ENCODE measurements around the gene KIR2DL4. TPM values are rescaled to one million over a fixed set of nuclear protein-coding genes. Genes with fewer than 3 reads are reported as not detected.

The KIR2DL4 gene
- total RNA-seq, result not detected in 2 replicates

GRCh38 chr19:54803410-54803809, at the start of gene KIR2DL4:
Gene KIR2DL4, plus strand, starts transcription at chr19:54803610. Its CDS starts 42 bp downstream, at chr19:54803652.

GRCh38 chr19:54769646-54770045, 33.8 kb upstream of the KIR2DL4 start, which contains the start of gene KIR2DL1:
Gene KIR2DL1, plus strand, starts transcription at chr19:54769793. Its CDS starts 58 bp downstream, at chr19:54769851.

GRCh38 chr19:54816251-54816650, 12.8 kb downstream of the KIR2DL4 start, which contains the start of gene KIR3DL1:
Gene KIR3DL1, plus strand, starts transcription at chr19:54816468.

GRCh38 chr19:54832496-54832895, 29.1 kb downstream of the KIR2DL4 start, which contains the start of gene KIR2DS4:
Gene KIR2DS4, plus strand, starts transcription at chr19:54832676.

GRCh38 chr19:54850061-54850640, 46.7 kb downstream of the KIR2DL4 start, which contains the start of gene KIR3DL2:
Gene KIR3DL2, plus strand, starts transcription at chr19:54850443. Its CDS starts 33 bp downstream, at chr19:54850476.

Other genes with a start within 250 kb of the KIR2DL4 start
- not detected in 2 replicates for gene LILRA2, start 229.8 kb upstream of the KIR2DL4 start, total RNA-seq
- not detected in 2 replicates for gene LILRA1, start 210.0 kb upstream of the KIR2DL4 start, total RNA-seq
- not detected in 2 replicates for gene LILRB1, start 173.1 kb upstream of the KIR2DL4 start, total RNA-seq
- gene LILRB4, start 140.6 kb upstream of the KIR2DL4 start, total RNA-seq, result not detected in 2 replicates
- gene KIR3DL3, start 79.2 kb upstream of the KIR2DL4 start, total RNA-seq, result not detected in 2 replicates
- not detected in 2 replicates for gene KIR2DL3, start 65.1 kb upstream of the KIR2DL4 start, total RNA-seq
- gene KIR2DL1, start 33.8 kb upstream of the KIR2DL4 start, total RNA-seq, result not detected in 2 replicates
- not detected in 2 replicates for gene KIR3DL1, start 12.9 kb downstream of the KIR2DL4 start, total RNA-seq
- gene KIR2DS4, start 29.1 kb downstream of the KIR2DL4 start, total RNA-seq, result not detected in 2 replicates
- not detected in 2 replicates for gene KIR3DL2, start 46.8 kb downstream of the KIR2DL4 start, total RNA-seq
- gene FCAR, start 70.6 kb downstream of the KIR2DL4 start, total RNA-seq, result not detected in 2 replicates
- not detected in 2 replicates for gene NCR1, start 102.5 kb downstream of the KIR2DL4 start, total RNA-seq
- not detected in 2 replicates for gene NLRP7, start 143.9 kb downstream of the KIR2DL4 start, total RNA-seq
- gene NLRP2, start 162.8 kb downstream of the KIR2DL4 start, total RNA-seq, result not detected in 2 replicates
- gene GP6, start 234.7 kb downstream of the KIR2DL4 start, total RNA-seq, result not detected in 2 replicates